WTC11 (cell line): ENCODE results near the gene PLAAT3.

ENCODE experiments used
- ATF3 ChIP-seq: sonication (generic); formaldehyde crosslinking; conservative IDR thresholded peaks from 2 replicates; pipeline ENCODE4 v1.8.1; 2022; ENCODE audit warnings: mild to moderate bottlenecking, missing genetic modification reagents
- CBFB ChIP-seq: sonication (generic); formaldehyde crosslinking; IDR thresholded peaks from 2 replicates; pipeline ENCODE4 v1.8.1; 2022; ENCODE audit warnings: mild to moderate bottlenecking, low read depth, missing genetic modification reagents
- CREM ChIP-seq: sonication (generic); formaldehyde crosslinking; IDR thresholded peaks from 2 replicates; pipeline ENCODE4 v1.8.1; 2022; ENCODE audit warnings: mild to moderate bottlenecking, missing genetic modification reagents, moderate library complexity
- CTCF ChIP-seq: fragments of 200-600 bp; IDR thresholded peaks from 2 replicates; pipeline ENCODE4 v1.8.0; 2022; ENCODE audit warnings: antibody characterized with exemption
- FOXP1 ChIP-seq: sonication (generic); formaldehyde crosslinking; IDR thresholded peaks from 2 replicates; pipeline ENCODE4 v1.8.0; 2022; ENCODE audit warnings: missing genetic modification reagents, mild to moderate bottlenecking, moderate library complexity, borderline replicate concordance
- MLX ChIP-seq: sonication (generic); formaldehyde crosslinking; IDR thresholded peaks from 2 replicates; pipeline ENCODE4 v1.8.1; 2023; ENCODE audit warnings: mild to moderate bottlenecking, missing genetic modification reagents, moderate library complexity
- PRDM15 ChIP-seq: sonication (generic); formaldehyde crosslinking; IDR thresholded peaks from 2 replicates; pipeline ENCODE4 v1.8.0; 2022; ENCODE audit warnings: missing genetic modification reagents
- TEAD4 ChIP-seq: sonication (generic); formaldehyde crosslinking; IDR thresholded peaks from 2 replicates; pipeline ENCODE4 v1.8.0; 2022; ENCODE audit warnings: mild to moderate bottlenecking, missing genetic modification reagents
- TP53 ChIP-seq: sonication (generic); formaldehyde crosslinking; IDR thresholded peaks from 2 replicates; pipeline ENCODE4 v1.8.1; 2023; ENCODE audit warnings: mild to moderate bottlenecking, missing genetic modification reagents
- ZNF512 ChIP-seq: sonication (generic); formaldehyde crosslinking; IDR thresholded peaks from 2 replicates; pipeline ENCODE4 v1.8.1; 2022; ENCODE audit warnings: missing genetic modification reagents, borderline replicate concordance
- ZSCAN18 ChIP-seq: fragments of 250-450 bp; sonication (Bioruptor Pico); IDR thresholded peaks from 2 replicates; pipeline ENCODE4 v2.1.2; 2022; ENCODE audit warnings: mild to moderate bottlenecking, moderate library complexity

- no peak for TF ChIP-seq TEAD4 (CRISPR knock-in tag)
- TF ChIP-seq FOXP1 = no peak
- no peak for TF ChIP-seq MLX (CRISPR knock-in tag)
- TF ChIP-seq ATF3 (CRISPR knock-in tag) = no peak
- TF ChIP-seq ZSCAN18 (CRISPR knock-in tag) = no peak
- TF ChIP-seq TP53 (CRISPR knock-in tag) = no peak
- TF ChIP-seq CTCF = no peak
- TF ChIP-seq CBFB (CRISPR knock-in tag) = no peak
- TF ChIP-seq CREM = no peak
- TF ChIP-seq PRDM15 (CRISPR knock-in tag) = no peak
- TF ChIP-seq ZNF512 = no peak
These were observed 62.4 kb downstream of the PLAAT3 start for GRCh38 chr11:63551889-63552266.
